ENCODE data around the gene TBX2. TPM values are rescaled to one million over a fixed set of nuclear protein-coding genes. Genes with fewer than 3 reads are reported as not detected.

Gene TBX2
- total and polyA plus RNA-seq, 10 of the 15 experiments (the other 5 are each of a cell fraction or from before 2014, with no cell fraction given) = 0.13 TPM; not detected in 9

GRCh38 chr17:61387011-61387410 is 12.6 kb upstream of the TBX2 start:
- no TSS peak for BruUV-seq (replicated peaks)
- no peaks in the 10 kb centered on the region for H3K79me2 ChIP-seq (ENCODE audit: control insufficient read depth, insufficient read depth, low read length)
- no peak for ATAC-seq
- H3K9me3 ChIP-seq (replicated peaks; ENCODE audit: control insufficient read depth, insufficient read depth, low read length) = no peaks in the 10 kb centered on the region
- H4K20me1 ChIP-seq (ENCODE audit: control insufficient read depth, insufficient read depth) = no peaks in the 10 kb centered on the region
- no peaks in the 10 kb centered on the region; a peak in 1 of 4 replicates for H3K27me3 ChIP-seq (replicated peaks in 1 of 2; ENCODE audit: control insufficient read depth in 2 of 2, insufficient read depth in 2 of 2, low read length in 1 of 2)
- H3K4me2 ChIP-seq (ENCODE audit: control insufficient read depth, insufficient read depth) = no peak overlapping the region
- H3K36me3 ChIP-seq (ENCODE audit: control insufficient read depth in 2 of 2, insufficient read depth in 2 of 2, low read length in 1 of 2) = no peaks in the 10 kb centered on the region
- no peak for FAIRE-seq
- 40% methylated on average over 8 of the region's 8 CpGs for WGBS (ENCODE audit: insufficient coverage, insufficient replicate concordance, low lambda C conversion rate, missing lambda C conversion rate)
- in situ Hi-C loops (cut with MboI) (no loop called here), intact Hi-C loops (cut with micrococcal nuclease; ENCODE audit: unreplicated experiment) (loop anchor here (5.0 kb wide), 1 partner anchor 665 kb away; no protein-coding TSS in a partner anchor)
- H3K4me1 ChIP-seq (ENCODE audit: control insufficient read depth, insufficient read depth, low read length) = no peaks in the 10 kb centered on the region
- no peak overlapping the region for H2AFZ ChIP-seq (ENCODE audit: control insufficient read depth, low read depth, low read length)
- SMC1A ChIA-PET (ENCODE audit: uncharacterized antibody, unreplicated experiment) = no interaction called here
- no peak overlapping the region for H3K27ac ChIP-seq (ENCODE audit: control insufficient read depth, insufficient read depth)
- CTCF ChIA-PET = interaction anchor here (1.0 to 1.7 kb wide), 2 partner anchors 289 to 666 kb away, joined by 3 to 5 read pairs; no protein-coding TSS in a partner anchor
- RAD21 ChIA-PET (ENCODE audit: unreplicated experiment) = interaction anchor here (0.9 kb wide), 1 partner anchor 415 kb away, joined by 3 read pairs; no protein-coding TSS in a partner anchor
- POLR2A ChIA-PET = no interaction called here
- TF ChIP-seq ATF7 (IDR thresholded peaks at IDR 0.05; ENCODE audit: low read depth) = no peak
- TF ChIP-seq SREBF1 (IDR thresholded peaks at IDR 0.05; ENCODE audit: low read length) = no peak
- no peak for TF ChIP-seq BRCA1 (IDR thresholded peaks at IDR 0.05; ENCODE audit: low read depth, low read length)
- no peak for TF ChIP-seq SREBF2 (IDR thresholded peaks at IDR 0.05; ENCODE audit: low read length)
- TF ChIP-seq BCLAF1 (IDR thresholded peaks at IDR 0.05) = no peak
- TF ChIP-seq, protein P1, sequence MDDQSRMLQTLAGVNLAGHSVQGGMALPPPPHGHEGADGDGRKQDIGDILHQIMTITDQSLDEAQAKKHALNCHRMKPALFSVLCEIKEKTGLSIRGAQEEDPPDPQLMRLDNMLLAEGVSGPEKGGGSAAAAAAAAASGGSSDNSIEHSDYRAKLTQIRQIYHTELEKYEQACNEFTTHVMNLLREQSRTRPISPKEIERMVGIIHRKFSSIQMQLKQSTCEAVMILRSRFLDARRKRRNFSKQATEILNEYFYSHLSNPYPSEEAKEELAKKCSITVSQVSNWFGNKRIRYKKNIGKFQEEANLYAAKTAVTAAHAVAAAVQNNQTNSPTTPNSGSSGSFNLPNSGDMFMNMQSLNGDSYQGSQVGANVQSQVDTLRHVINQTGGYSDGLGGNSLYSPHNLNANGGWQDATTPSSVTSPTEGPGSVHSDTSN (IDR thresholded peaks at IDR 0.05; ENCODE audit: insufficient replicate concordance, low read depth, low read length) = no peak
- TF ChIP-seq SUPT20H (IDR thresholded peaks at IDR 0.05; ENCODE audit: borderline replicate concordance, control insufficient read depth, low read depth, low read length) = no peak
- TF ChIP-seq RELA (IDR thresholded peaks at IDR 0.05; ENCODE audit: borderline replicate concordance, partially characterized antibody) = no peak
- H3K4me3 ChIP-seq = no peak overlapping the region
- H3K9ac ChIP-seq (ENCODE audit: control insufficient read depth, insufficient read depth, low read length) = no peak overlapping the region
- no peak for DNase-seq (ENCODE audit: low read depth, low spot score)
